SK-N-SH (cell line): ENCODE results near the gene ZNF804B.

ENCODE experiments used
- CTCF ChIP-seq: fragments of 200-600 bp; sonication (generic); IDR thresholded peaks from 2 replicates; pipeline ENCODE4 v1.6.1; 2017; ENCODE audit warnings: antibody characterized with exemption, mild to moderate bottlenecking, moderate library complexity
- EP300 ChIP-seq, 2 experiments: IDR thresholded peaks; 2 replicates each; pipeline versions ENCODE4 v1.4.0 to v1.6.1; 2012; ENCODE audit warnings: borderline replicate concordance in 1 of 2, low read depth in 1 of 2, low read length in 1 of 2
- EZH2phosphoT487 ChIP-seq: fragments of 200-600 bp; sonication (generic); IDR thresholded peaks from 2 replicates; pipeline ENCODE4 v1.6.1; 2017; ENCODE audit warnings: low read depth, mixed run types, mild to moderate bottlenecking, antibody characterized with exemption, moderate library complexity, borderline replicate concordance
- JUND ChIP-seq: IDR thresholded peaks from 2 replicates; pipeline ENCODE4 v1.4.0; 2012
- MAX ChIP-seq: IDR thresholded peaks from 2 replicates; pipeline ENCODE4 v1.4.0; 2012; ENCODE audit warnings: low read depth
- MXI1 ChIP-seq: IDR thresholded peaks from 2 replicates; pipeline ENCODE4 v1.6.1; 2012; ENCODE audit warnings: mild to moderate bottlenecking, low read depth, low read length, improper control_type of control experiment
- POLR2AphosphoS5 ChIP-seq: IDR thresholded peaks from 2 replicates; pipeline ENCODE4 v1.6.1; 2012; ENCODE audit warnings: low read depth, low read length
- RCOR1 ChIP-seq: fragments of 150-350 bp; IDR thresholded peaks from 2 replicates; pipeline ENCODE4 v1.6.1; 2017; ENCODE audit warnings: antibody characterized with exemption, low read length
- REST ChIP-seq: IDR thresholded peaks from 2 replicates; pipeline ENCODE4 v1.6.1; 2012; ENCODE audit warnings: mild to moderate bottlenecking, low read depth, low read length, moderate library complexity
- SMC3 ChIP-seq: IDR thresholded peaks from 2 replicates; pipeline ENCODE4 v1.6.1; 2012; ENCODE audit warnings: low read depth, low read length, improper control_type of control experiment
- TAF1 ChIP-seq: IDR thresholded peaks from 2 replicates; pipeline ENCODE4 v1.6.1; 2012; ENCODE audit warnings: low read depth, mild to moderate bottlenecking, low read length, moderate library complexity, borderline replicate concordance
- TEAD4 ChIP-seq: IDR thresholded peaks from 2 replicates; pipeline ENCODE4 v1.4.0; 2012; ENCODE audit warnings: mild to moderate bottlenecking, borderline replicate concordance; ENCODE audit not compliant: insufficient read depth
- YY1 ChIP-seq: IDR thresholded peaks from 2 replicates; pipeline ENCODE4 v1.4.0; 2012; ENCODE audit warnings: low read depth, mild to moderate bottlenecking
- ZBTB33 ChIP-seq: IDR thresholded peaks from 2 replicates; pipeline ENCODE4 v1.4.0; 2012; ENCODE audit warnings: low read depth, borderline replicate concordance

GRCh38 chr7:89160107-89160506 lies 400.6 kb downstream of the ZNF804B start:
- TF ChIP-seq CTCF (no peak), TEAD4 (no peak), MAX (no peak), POLR2AphosphoS5 (no peak), YY1 (no peak), REST (no peak), ZBTB33 (no peak), MXI1 (no peak), SMC3 (no peak), EP300 (IDR thresholded peaks at IDR 0.05; ENCODE audit: borderline replicate concordance in 1 of 2, low read depth in 1 of 2, low read length in 1 of 2) (no peak), JUND (no peak), TAF1 (no peak), EZH2phosphoT487 (no peak), RCOR1 (no peak)
